ENCODE data around the gene MOCS3. TPM values are rescaled to one million over a fixed set of nuclear protein-coding genes. Genes with fewer than 3 reads are reported as not detected.
A peak's percentile ranks its signal among the peaks of the same experiment; 100 is the strongest.

The MOCS3 gene
- total and polyA plus RNA-seq, 2 of the 13 experiments (the other 11 are each of a cell fraction or from before 2014, with no cell fraction given): 3.7 to 8.4 TPM

- TF ChIP-seq ZNF609 (CRISPR knock-in tag; IDR thresholded peaks at IDR 0.05; ENCODE audit: borderline replicate concordance) (0 out of 2 replicates have a peak, but pooled peaks have one; percentile 42), NFE2L1 (CRISPR knock-in tag; IDR thresholded peaks at IDR 0.05; ENCODE audit: borderline replicate concordance) (no peak), ZNF142 (CRISPR knock-in tag; IDR thresholded peaks at IDR 0.05) (no peak), REPIN1 (CRISPR knock-in tag; IDR thresholded peaks at IDR 0.05; ENCODE audit: borderline replicate concordance, low read depth) (peak; percentile 80), CENPT (CRISPR knock-in tag; IDR thresholded peaks at IDR 0.05; ENCODE audit: low read depth) (no peak; the same call in 1 of the 2 replicates), ZGPAT (CRISPR knock-in tag; IDR thresholded peaks at IDR 0.05) (no peak; the same call in 1 of the 2 replicates), ZNF800 (CRISPR knock-in tag; IDR thresholded peaks at IDR 0.05) (0 out of 2 replicates have a peak, but pooled peaks have one; percentile 25), NFE2 (CRISPR knock-in tag; IDR thresholded peaks at IDR 0.05) (no peak), DMAP1 (CRISPR knock-in tag; IDR thresholded peaks at IDR 0.05) (no peak; the same call in 1 of the 2 replicates), NR2F2 (IDR thresholded peaks at IDR 0.05; ENCODE audit: borderline replicate concordance, low read depth) (0 out of 2 replicates have a peak, but pooled peaks have one; percentile 12), CREB1 (IDR thresholded peaks at IDR 0.05) (peak; percentile 91), CREB1 (CRISPR knock-in tag; IDR thresholded peaks at IDR 0.05) (peak; percentile 94), CHCHD3 (CRISPR knock-in tag; IDR thresholded peaks at IDR 0.05) (peak; percentile 63; the same call in 1 of the 2 replicates)
These were observed 27.2 kb upstream of the MOCS3 start, which contains the start of gene ADNP (continued) for GRCh38 chr20:50931306-50932015.

All from HepG2 (cell line).